K562 (cell line): Measurements from ENCODE around the gene ARHGAP22. TPM values are rescaled to one million over a fixed set of nuclear protein-coding genes. Genes with fewer than 3 reads are reported as not detected.

Experiments used
- ATAC-seq: fragments of 200-7000 bp; cut with Tn5 transposase; 3 replicates; pipeline ENCODE4 v1.9.1; 2020; ENCODE audit warnings: moderate library complexity
- BruUV-seq: library from RNA; stranded (reverse); fragments of 400-500 nt; replicated peaks from 2 replicates; lab custom pipeline; 2021; lab: Mats Ljungman, UMichigan
- CTCF ChIA-PET: fragments of 300-600 bp; formaldehyde crosslinking; extraction: SDS; loops from one replicate; lab custom pipeline; 2021; ENCODE audit warnings: low intra/inter-chr PET ratio; lab: Yijun Ruan, JAX
- POLR2A ChIA-PET: fragments of 300-600, 350-650 bp; sonication (Branson Sonifier 250); formaldehyde crosslinking; extraction: SDS; loops from one replicate; lab custom pipeline; 2021; ENCODE audit warnings: antibody characterized with exemption, inconsistent platforms; lab: Yijun Ruan, JAX
- DNase-seq, 4 experiments: peaks; one replicate each; pipeline versions ENCODE4 v3.0.0 to v3.0.0-alpha.2; 2011 to 2018; ENCODE audit warnings: low spot score in 3 of 4, mixed read lengths in 3 of 4; ENCODE audit errors: extremely low read depth in 1 of 4
- FAIRE-seq: peaks from 2 replicates; lab custom pipeline; 2011; peaks lifted over from hg19 to GRCh38; lab: Jason Lieb, UNC
- H2AFZ ChIP-seq: 2 replicates; pipeline ENCODE4 v1.6.0; 2011; ENCODE audit warnings: low read depth, low read length, control low read depth, inconsistent platforms
- H3K27ac ChIP-seq: fragments of 200-600 bp; 3 replicates; pipeline ENCODE4 v1.8.0; 2011; ENCODE audit warnings: low read depth, mild to moderate bottlenecking, control low read depth, inconsistent platforms, low read length, moderate library complexity, mixed read lengths; ENCODE audit errors: extremely low read depth
- H3K27me3 ChIP-seq, 2 experiments: fragments of 300-600 bp in 1 of 2; 2 replicates in 1 of 2; 3 replicates in 1 of 2; pipeline versions ENCODE4 v1.6.0 to v1.8.0; 2011; ENCODE audit warnings: inconsistent platforms in 2 of 2, low read length in 2 of 2, mild to moderate bottlenecking in 1 of 2, mixed read lengths in 1 of 2, moderate library complexity in 1 of 2; ENCODE audit not compliant: control insufficient read depth in 2 of 2, insufficient read depth in 2 of 2
- H3K36me3 ChIP-seq: fragments of 300-600 bp; 3 replicates; pipeline ENCODE4 v1.8.0; 2011; ENCODE audit warnings: mild to moderate bottlenecking, low read length, inconsistent platforms; ENCODE audit not compliant: control insufficient read depth, insufficient read depth
- H3K4me1 ChIP-seq, 2 experiments: fragments of 200-600 bp in 1 of 2; replicated peaks in 1 of 2; 2 replicates in 1 of 2; 3 replicates in 1 of 2; pipeline versions ENCODE4 v1.5.1 to v1.8.0; 2011; ENCODE audit warnings: inconsistent platforms in 2 of 2, low read length in 2 of 2, mild to moderate bottlenecking in 1 of 2, mixed read lengths in 1 of 2, moderate library complexity in 1 of 2; ENCODE audit not compliant: control insufficient read depth in 2 of 2, insufficient read depth in 2 of 2
- H3K4me2 ChIP-seq: 2 replicates; pipeline ENCODE4 v1.6.1; 2011; ENCODE audit warnings: low read length, control low read depth, inconsistent platforms, mixed read lengths; ENCODE audit not compliant: insufficient read depth
- H3K4me3 ChIP-seq: fragments of 200-600 bp; sonication (generic), shearing (Covaris generic); 2 replicates; pipeline ENCODE4 v1.5.1; 2016; ENCODE audit warnings: control low read depth, inconsistent platforms
- H3K79me2 ChIP-seq: fragments of 200-600 bp; 3 replicates; pipeline ENCODE4 v1.8.0; 2011; ENCODE audit warnings: low read length, inconsistent platforms; ENCODE audit not compliant: control insufficient read depth, insufficient read depth
- H3K9ac ChIP-seq, 2 experiments: 2 replicates each; pipeline versions ENCODE4 v1.6.0 to v1.6.1; 2011; ENCODE audit warnings: low read depth in 2 of 2, low read length in 2 of 2, control low read depth in 1 of 2, inconsistent platforms in 1 of 2, mild to moderate bottlenecking in 1 of 2, mixed read lengths in 1 of 2; ENCODE audit not compliant: insufficient read depth in 1 of 2
- H3K9me1 ChIP-seq: one replicate; pipeline ENCODE4 v1.6.0; 2011; ENCODE audit warnings: inconsistent platforms, mild to moderate bottlenecking, low read length, moderate library complexity; ENCODE audit not compliant: control insufficient read depth, insufficient read depth
- H3K9me3 ChIP-seq: replicated peaks from 2 replicates; pipeline ENCODE4 v1.5.1; 2011; ENCODE audit warnings: low read depth, low read length, inconsistent platforms; ENCODE audit not compliant: control insufficient read depth, insufficient read depth
- H4K20me1 ChIP-seq: replicated peaks from 2 replicates; pipeline ENCODE4 v1.6.1; 2011; ENCODE audit warnings: low read length, inconsistent platforms, mixed read lengths; ENCODE audit not compliant: control insufficient read depth, insufficient read depth
- FOXJ3 ChIP-seq: sonication (generic); formaldehyde crosslinking; IDR thresholded peaks from 2 replicates; pipeline ENCODE4 v1.4.0; 2020; ENCODE audit warnings: mild to moderate bottlenecking, missing genetic modification reagents
- HDAC8 ChIP-seq: fragments of 450-650 bp; IDR thresholded peaks from 2 replicates; pipeline ENCODE4 v1.6.1; 2016; ENCODE audit warnings: mild to moderate bottlenecking, missing genetic modification characterization, moderate library complexity, missing compliant biosample characterization
- SOX6 ChIP-seq: fragments of 450-650 bp; IDR thresholded peaks from 2 replicates; pipeline ENCODE4 v1.6.1; 2014; ENCODE audit warnings: mild to moderate bottlenecking
- whole genome bisulfite sequencing: fragments of 100-300 bp; shearing (Covaris generic); methylation state at CpG from one replicate; pipeline ENCODE4 v1.1.6; 2016; ENCODE audit warnings: low coverage, mixed read lengths; ENCODE audit not compliant: insufficient coverage; ENCODE audit errors: missing lambda C conversion rate; 5-methylcytosine and 5-hydroxymethylcytosine counted together
- in situ Hi-C: fragments of 300-500 bp; cut with MboI; formaldehyde crosslinking; loops from 4 replicates; pipeline ENCODE4 v1.15.0; 2018; ENCODE audit warnings: inconsistent platforms, mixed read lengths
- intact Hi-C: fragments of 100-400 bp; cut with micrococcal nuclease; formaldehyde crosslinking; loops from 2 replicates; pipeline ENCODE4 v1.14.2; 2022
- polyA plus RNA-seq, 8 experiments: library from polyadenylated mRNA; depleted of rRNA in 4 of 8; stranded (reverse) in 5 of 8; unstranded in 3 of 8; fragments of >200 nt; fragmentation: Nextera tagmentation in 2 of 8; fragmentation: Illumina TruSeq in 1 of 8; extraction: Ambion mirVana in 2 of 8; extraction: Trizol in 1 of 8; gene quantifications; 2 replicates each; pipeline versions ENCODE4 v1.2.1 to v1.2.3, GENCODE V29; 2011 to 2014; ENCODE audit warnings: inconsistent platforms in 1 of 8, missing spikeins in 1 of 8
- total RNA-seq, 7 experiments: library from RNA; depleted of rRNA in 6 of 7; stranded (reverse); fragments of >200 nt in 6 of 7; fragmentation: Illumina TruSeq in 2 of 7; extraction: Trizol in 2 of 7; gene quantifications; 2 replicates each; pipeline versions ENCODE4 v1.2.1 to v1.2.3, GENCODE V29; 2011 to 2021; ENCODE audit warnings: low replicate concordance in 1 of 7
- TF ChIP-seq, protein P1 (sequence below): fragments of 450-650 bp; IDR thresholded peaks from 2 replicates; pipeline ENCODE4 v1.6.1; 2016; ENCODE audit warnings: mild to moderate bottlenecking, moderate library complexity
- TF ChIP-seq, protein P2 (sequence below), 2 experiments: IDR thresholded peaks in 1 of 2; conservative IDR thresholded peaks in 1 of 2; 2 replicates each; pipeline ENCODE4 v1.6.1; 2016; ENCODE audit warnings: low read depth in 2 of 2, mild to moderate bottlenecking in 1 of 2, missing compliant biosample characterization in 1 of 2, missing genetic modification characterization in 1 of 2, moderate library complexity in 1 of 2

Gene ARHGAP22
- total and polyA plus RNA-seq, 9 of the 15 experiments (the other 6 are each of a cell fraction or from before 2014, with no cell fraction given) = 1.3 to 28.1 (median 12.7) TPM

DNA sequence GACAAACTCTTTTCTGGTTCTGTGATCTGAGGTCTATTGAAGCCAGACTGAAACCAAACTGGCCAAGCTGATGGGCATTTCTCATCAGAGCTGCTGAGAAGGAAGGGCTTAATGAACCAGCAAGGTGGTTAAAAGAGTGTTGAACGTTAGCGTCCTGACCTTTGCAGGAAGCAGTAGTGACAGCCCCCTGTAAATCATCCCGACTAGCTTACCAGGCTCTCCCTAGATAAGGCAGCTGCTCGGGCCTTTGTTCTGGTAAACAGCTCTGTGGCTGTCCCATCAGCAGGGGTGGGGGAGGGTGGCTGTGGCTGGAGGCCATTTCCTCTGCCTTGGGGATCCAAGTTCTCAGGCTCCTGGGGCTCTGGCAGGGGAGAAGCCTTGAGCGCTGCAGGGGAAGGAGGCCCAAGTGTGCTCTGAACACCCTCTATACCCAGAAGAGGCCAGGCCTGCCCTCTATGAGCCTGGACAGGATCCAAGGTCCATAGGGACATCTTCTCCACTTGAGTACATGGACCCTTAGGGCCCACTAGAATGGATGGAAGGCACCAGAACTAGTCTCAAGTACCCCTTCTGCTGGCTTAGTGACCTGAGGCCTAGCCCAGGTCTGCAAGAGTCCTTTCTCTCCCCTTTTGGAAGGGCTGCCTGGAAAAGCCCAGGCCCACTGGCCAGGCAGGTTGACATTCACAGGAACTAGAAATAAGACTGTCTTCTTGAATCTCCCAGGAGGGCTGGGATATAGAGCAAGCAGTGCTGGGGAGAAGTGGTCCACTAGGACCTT lies 134.6 kb downstream of the ARHGAP22 start:
- ATAC-seq (peak; percentile 88), DNase-seq (peak; percentile 70 to 99 (median 85)), FAIRE-seq (peak; percentile 98)
- H3K4me3 ChIP-seq = no peak overlapping the region
- ChIA-PET CTCF (interaction anchor here (0.7 kb wide), 1 partner anchor 12 kb away, joined by 3 read pairs; no protein-coding TSS in a partner anchor), POLR2A (interaction anchor here (0.9 to 3.5 kb wide), 10 partner anchors 9 to 25 kb away, joined by 3 to 10 read pairs (median 3); no protein-coding TSS in a partner anchor)
- TSS peak; percentile 92 for BruUV-seq
- peaks cover 34% of the 10 kb centered on the region for H3K36me3 ChIP-seq
- H4K20me1 ChIP-seq = no peaks in the 10 kb centered on the region
- WGBS = 0% methylated on average over 5 of the region's 5 CpGs
- H3K27me3 ChIP-seq = no peaks in the 10 kb centered on the region; a peak in 1 of 5 replicates
- in situ Hi-C loops = no loop called here
- H3K9me3 ChIP-seq = peaks cover 4% of the 10 kb centered on the region
- peaks cover 69 to 71% of the 10 kb centered on the region in 2 experiments for H3K4me1 ChIP-seq
- peak overlapping the region; percentile 100 for H3K27ac ChIP-seq
- H3K9ac ChIP-seq = peak overlapping the region; percentile 82 to 92; a peak in 3 of 4 replicates
- H3K9me1 ChIP-seq = no peaks in the 10 kb centered on the region
- H3K79me2 ChIP-seq = peaks cover 56% of the 10 kb centered on the region
- peak overlapping the region; percentile 76 for H3K4me2 ChIP-seq
- peak overlapping the region; percentile 51 for H2AFZ ChIP-seq
- intact Hi-C loops = loop anchor here (1.0 to 5.0 kb wide), 4 partner anchors 11 to 38 kb away; no protein-coding TSS in a partner anchor
- TF ChIP-seq HDAC8 (tag) (peak; percentile 80; the same call in 1 of the 2 replicates), FOXJ3 (CRISPR knock-in tag) (no peak), SOX6 (peak; percentile 99)
- TF ChIP-seq, protein P1, sequence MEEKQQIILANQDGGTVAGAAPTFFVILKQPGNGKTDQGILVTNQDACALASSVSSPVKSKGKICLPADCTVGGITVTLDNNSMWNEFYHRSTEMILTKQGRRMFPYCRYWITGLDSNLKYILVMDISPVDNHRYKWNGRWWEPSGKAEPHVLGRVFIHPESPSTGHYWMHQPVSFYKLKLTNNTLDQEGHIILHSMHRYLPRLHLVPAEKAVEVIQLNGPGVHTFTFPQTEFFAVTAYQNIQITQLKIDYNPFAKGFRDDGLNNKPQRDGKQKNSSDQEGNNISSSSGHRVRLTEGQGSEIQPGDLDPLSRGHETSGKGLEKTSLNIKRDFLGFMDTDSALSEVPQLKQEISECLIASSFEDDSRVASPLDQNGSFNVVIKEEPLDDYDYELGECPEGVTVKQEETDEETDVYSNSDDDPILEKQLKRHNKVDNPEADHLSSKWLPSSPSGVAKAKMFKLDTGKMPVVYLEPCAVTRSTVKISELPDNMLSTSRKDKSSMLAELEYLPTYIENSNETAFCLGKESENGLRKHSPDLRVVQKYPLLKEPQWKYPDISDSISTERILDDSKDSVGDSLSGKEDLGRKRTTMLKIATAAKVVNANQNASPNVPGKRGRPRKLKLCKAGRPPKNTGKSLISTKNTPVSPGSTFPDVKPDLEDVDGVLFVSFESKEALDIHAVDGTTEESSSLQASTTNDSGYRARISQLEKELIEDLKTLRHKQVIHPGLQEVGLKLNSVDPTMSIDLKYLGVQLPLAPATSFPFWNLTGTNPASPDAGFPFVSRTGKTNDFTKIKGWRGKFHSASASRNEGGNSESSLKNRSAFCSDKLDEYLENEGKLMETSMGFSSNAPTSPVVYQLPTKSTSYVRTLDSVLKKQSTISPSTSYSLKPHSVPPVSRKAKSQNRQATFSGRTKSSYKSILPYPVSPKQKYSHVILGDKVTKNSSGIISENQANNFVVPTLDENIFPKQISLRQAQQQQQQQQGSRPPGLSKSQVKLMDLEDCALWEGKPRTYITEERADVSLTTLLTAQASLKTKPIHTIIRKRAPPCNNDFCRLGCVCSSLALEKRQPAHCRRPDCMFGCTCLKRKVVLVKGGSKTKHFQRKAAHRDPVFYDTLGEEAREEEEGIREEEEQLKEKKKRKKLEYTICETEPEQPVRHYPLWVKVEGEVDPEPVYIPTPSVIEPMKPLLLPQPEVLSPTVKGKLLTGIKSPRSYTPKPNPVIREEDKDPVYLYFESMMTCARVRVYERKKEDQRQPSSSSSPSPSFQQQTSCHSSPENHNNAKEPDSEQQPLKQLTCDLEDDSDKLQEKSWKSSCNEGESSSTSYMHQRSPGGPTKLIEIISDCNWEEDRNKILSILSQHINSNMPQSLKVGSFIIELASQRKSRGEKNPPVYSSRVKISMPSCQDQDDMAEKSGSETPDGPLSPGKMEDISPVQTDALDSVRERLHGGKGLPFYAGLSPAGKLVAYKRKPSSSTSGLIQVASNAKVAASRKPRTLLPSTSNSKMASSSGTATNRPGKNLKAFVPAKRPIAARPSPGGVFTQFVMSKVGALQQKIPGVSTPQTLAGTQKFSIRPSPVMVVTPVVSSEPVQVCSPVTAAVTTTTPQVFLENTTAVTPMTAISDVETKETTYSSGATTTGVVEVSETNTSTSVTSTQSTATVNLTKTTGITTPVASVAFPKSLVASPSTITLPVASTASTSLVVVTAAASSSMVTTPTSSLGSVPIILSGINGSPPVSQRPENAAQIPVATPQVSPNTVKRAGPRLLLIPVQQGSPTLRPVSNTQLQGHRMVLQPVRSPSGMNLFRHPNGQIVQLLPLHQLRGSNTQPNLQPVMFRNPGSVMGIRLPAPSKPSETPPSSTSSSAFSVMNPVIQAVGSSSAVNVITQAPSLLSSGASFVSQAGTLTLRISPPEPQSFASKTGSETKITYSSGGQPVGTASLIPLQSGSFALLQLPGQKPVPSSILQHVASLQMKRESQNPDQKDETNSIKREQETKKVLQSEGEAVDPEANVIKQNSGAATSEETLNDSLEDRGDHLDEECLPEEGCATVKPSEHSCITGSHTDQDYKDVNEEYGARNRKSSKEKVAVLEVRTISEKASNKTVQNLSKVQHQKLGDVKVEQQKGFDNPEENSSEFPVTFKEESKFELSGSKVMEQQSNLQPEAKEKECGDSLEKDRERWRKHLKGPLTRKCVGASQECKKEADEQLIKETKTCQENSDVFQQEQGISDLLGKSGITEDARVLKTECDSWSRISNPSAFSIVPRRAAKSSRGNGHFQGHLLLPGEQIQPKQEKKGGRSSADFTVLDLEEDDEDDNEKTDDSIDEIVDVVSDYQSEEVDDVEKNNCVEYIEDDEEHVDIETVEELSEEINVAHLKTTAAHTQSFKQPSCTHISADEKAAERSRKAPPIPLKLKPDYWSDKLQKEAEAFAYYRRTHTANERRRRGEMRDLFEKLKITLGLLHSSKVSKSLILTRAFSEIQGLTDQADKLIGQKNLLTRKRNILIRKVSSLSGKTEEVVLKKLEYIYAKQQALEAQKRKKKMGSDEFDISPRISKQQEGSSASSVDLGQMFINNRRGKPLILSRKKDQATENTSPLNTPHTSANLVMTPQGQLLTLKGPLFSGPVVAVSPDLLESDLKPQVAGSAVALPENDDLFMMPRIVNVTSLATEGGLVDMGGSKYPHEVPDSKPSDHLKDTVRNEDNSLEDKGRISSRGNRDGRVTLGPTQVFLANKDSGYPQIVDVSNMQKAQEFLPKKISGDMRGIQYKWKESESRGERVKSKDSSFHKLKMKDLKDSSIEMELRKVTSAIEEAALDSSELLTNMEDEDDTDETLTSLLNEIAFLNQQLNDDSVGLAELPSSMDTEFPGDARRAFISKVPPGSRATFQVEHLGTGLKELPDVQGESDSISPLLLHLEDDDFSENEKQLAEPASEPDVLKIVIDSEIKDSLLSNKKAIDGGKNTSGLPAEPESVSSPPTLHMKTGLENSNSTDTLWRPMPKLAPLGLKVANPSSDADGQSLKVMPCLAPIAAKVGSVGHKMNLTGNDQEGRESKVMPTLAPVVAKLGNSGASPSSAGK = no peak; the same call in 1 of the 2 replicates
- TF ChIP-seq, protein P2, sequence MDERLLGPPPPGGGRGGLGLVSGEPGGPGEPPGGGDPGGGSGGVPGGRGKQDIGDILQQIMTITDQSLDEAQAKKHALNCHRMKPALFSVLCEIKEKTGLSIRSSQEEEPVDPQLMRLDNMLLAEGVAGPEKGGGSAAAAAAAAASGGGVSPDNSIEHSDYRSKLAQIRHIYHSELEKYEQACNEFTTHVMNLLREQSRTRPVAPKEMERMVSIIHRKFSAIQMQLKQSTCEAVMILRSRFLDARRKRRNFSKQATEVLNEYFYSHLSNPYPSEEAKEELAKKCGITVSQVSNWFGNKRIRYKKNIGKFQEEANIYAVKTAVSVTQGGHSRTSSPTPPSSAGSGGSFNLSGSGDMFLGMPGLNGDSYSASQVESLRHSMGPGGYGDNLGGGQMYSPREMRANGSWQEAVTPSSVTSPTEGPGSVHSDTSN (CRISPR knock-in tag; IDR thresholded peaks at IDR 0.05; ENCODE audit: low read depth) = no peak; the same call in 1 of the 2 replicates
- TF ChIP-seq, protein P2 (tag; conservative IDR thresholded peaks at IDR 0.05; ENCODE audit: low read depth) = peak; percentile 100
